Aorta (tissue), 5 donors: ENCODE data around the gene RAMAC. TPM values are rescaled to one million over a fixed set of nuclear protein-coding genes. Genes with fewer than 3 reads are reported as not detected.
A peak's percentile ranks its signal among the peaks of the same experiment; 100 is the strongest.

ENCODE experiments used
- ATAC-seq: fragments of 200-7000 bp; cut with Tn5 transposase; one replicate; pipeline ENCODE4 v1.9.1; 2022; ENCODE audit warnings: moderate library complexity; ENCODE audit not compliant: low FRiP score
- DNase-seq, 2 donors: peaks; one replicate each; pipeline ENCODE4 v3.0.0-alpha.2; 2020
- H3K27ac ChIP-seq, 2 donors: one replicate each; pipeline ENCODE4 v1.5.1; 2013; ENCODE audit warnings: low read length in 2 of 2, mild to moderate bottlenecking in 2 of 2, moderate library complexity in 2 of 2, control low read depth in 1 of 2, inconsistent platforms in 1 of 2, low read depth in 1 of 2
- H3K27me3 ChIP-seq, 2 donors: one replicate each; pipeline ENCODE4 v1.6.1; 2013; ENCODE audit warnings: control low read depth in 1 of 2, low read length in 1 of 2, mild to moderate bottlenecking in 1 of 2, moderate library complexity in 1 of 2; ENCODE audit not compliant: insufficient read depth in 2 of 2, control insufficient read depth in 1 of 2
- H3K36me3 ChIP-seq, 2 donors: one replicate each; pipeline ENCODE4 v1.6.1; 2013; ENCODE audit warnings: control low read depth in 1 of 2, low read length in 1 of 2, mild to moderate bottlenecking in 1 of 2; ENCODE audit not compliant: insufficient read depth in 2 of 2, control insufficient read depth in 1 of 2
- H3K4me1 ChIP-seq, 2 donors: one replicate each; pipeline ENCODE4 v1.6.1; 2013; ENCODE audit warnings: low read length in 2 of 2, control low read depth in 1 of 2, mild to moderate bottlenecking in 1 of 2, moderate library complexity in 1 of 2; ENCODE audit not compliant: insufficient read depth in 2 of 2, control insufficient read depth in 1 of 2
- H3K4me3 ChIP-seq, 2 donors: one replicate each; pipeline ENCODE4 v1.5.1; 2013; ENCODE audit warnings: low read length in 2 of 2, control low read depth in 1 of 2, mild to moderate bottlenecking in 1 of 2
- H3K9me3 ChIP-seq: one replicate; pipeline ENCODE4 v1.6.1; 2013; ENCODE audit warnings: mild to moderate bottlenecking, low read length; ENCODE audit not compliant: control insufficient read depth
- WGBS, 2 donors: extraction: QIAGEN DNeasy Blood & Tissue Kit; methylation state at CpG; one replicate each; pipeline ENCODE4 v1.1.7; 2013; 5-methylcytosine and 5-hydroxymethylcytosine counted together
- intact Hi-C, 2 donors: fragments of 100-400 bp; cut with DNase I; formaldehyde crosslinking; loops; one replicate each; pipeline versions ENCODE4 v1.14.2 to v1.15.0; 2022
- polyA plus RNA-seq, 2 donors: library from polyadenylated mRNA; stranded (reverse); fragments of 200-250 nt; gene quantifications; one replicate each; pipeline ENCODE4 v1.2.3, GENCODE V29; 2013
- total RNA-seq, 2 donors: library from RNA; stranded (reverse); fragmentation: NEBNext Ultra II Directional; extraction: Animal tissue kit (Norgen Biotek cat#: 25700); gene quantifications; one replicate each; pipeline ENCODE4 v1.2.1, GENCODE V29; 2021
- donor health status: healthy with polysubstance abuse.
- donor health status: Bipolar disorder and iron deficiency.
- donor health status: DM: no; HTN: no; CAD: no.
- donor health status: DM: no; HTN: no; CAD: no.
- donor health status: DM: yes; HTN: yes; CAD: no.

Gene RAMAC
- total and polyA plus RNA-seq, 4 donors = 11.5 to 24.3 (median 13.5) TPM

DNA sequence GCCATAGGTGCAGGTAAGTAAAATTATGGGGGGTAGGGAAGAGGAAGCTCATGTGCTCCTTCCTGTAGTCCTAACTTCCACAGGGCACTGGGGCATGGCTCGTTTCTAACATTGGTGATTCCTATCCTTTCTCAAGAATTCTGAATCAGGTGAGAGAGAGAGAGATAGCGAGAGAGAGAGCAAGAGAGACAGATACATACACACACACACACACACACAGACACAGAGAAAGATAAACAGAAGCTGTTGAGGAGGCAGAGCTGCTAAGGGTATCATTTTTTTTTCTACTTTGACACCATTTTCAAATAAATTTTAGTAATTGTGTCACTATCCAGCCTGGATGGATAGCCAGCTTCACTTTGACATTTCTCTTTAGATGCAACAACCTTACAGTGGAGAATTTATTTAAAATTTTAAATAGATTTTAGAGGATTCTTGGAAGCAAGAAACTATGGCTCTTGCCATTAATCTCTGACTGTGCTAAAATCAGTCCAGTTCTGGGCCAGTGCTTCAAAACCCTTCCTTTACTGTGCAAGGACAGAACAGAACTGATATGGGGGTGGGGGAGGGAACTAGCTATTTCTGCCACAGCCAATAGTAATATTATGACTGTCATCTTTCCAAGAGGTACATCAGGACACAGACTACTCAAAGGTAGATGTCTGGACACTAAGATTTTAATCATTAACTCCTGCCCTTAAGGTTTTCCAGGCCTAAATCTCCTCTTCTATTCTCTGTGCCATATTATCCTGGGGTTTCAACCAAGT lies 14.6 kb upstream of the RAMAC start:
- DNase-seq = no peak
- 81 to 82% methylated on average over 2 of the region's 2 CpGs for WGBS, 2 donors
- H3K27me3 ChIP-seq = no peaks in the 10 kb centered on the region
- H3K36me3 ChIP-seq = peaks cover 0 to 2% of the 10 kb centered on the region in 2 donors
- no peaks in the 10 kb centered on the region for H3K9me3 ChIP-seq
- no peak overlapping the region for H3K27ac ChIP-seq
- no peak overlapping the region for H3K4me3 ChIP-seq
- no peak for ATAC-seq
- H3K4me1 ChIP-seq = no peaks in the 10 kb centered on the region
- intact Hi-C loops = no loop called here

- Histone ChIP-seq H3K27ac (no peak overlapping the region), H3K4me1 (no peaks in the 10 kb centered on the region), H3K36me3 (no peaks in the 10 kb centered on the region), H3K9me3 (no peaks in the 10 kb centered on the region), H3K4me3 (no peak overlapping the region), H3K27me3 (no peaks in the 10 kb centered on the region)
- intact Hi-C loops = no loop called here
- DNase-seq (no peak), ATAC-seq (no peak)
- whole genome bisulfite sequencing, 2 donors = 63 to 68% methylated on average over 1 of the region's 1 CpG
These were observed 13.0 kb upstream of the RAMAC start for GRCh38 chr15:82972990-82973389.

- ATAC-seq (no peak), DNase-seq (no peak)
- 76 to 82% methylated on average over 1 of the region's 1 CpG for WGBS, 2 donors
- H3K27me3 ChIP-seq = no peaks in the 10 kb centered on the region
- no peak overlapping the region for H3K4me3 ChIP-seq
- H3K36me3 ChIP-seq = no peaks in the 10 kb centered on the region
- H3K4me1 ChIP-seq = no peaks in the 10 kb centered on the region
- H3K27ac ChIP-seq = no peak overlapping the region
- no peaks in the 10 kb centered on the region for H3K9me3 ChIP-seq
- intact Hi-C loops = no loop called here
These were observed 8.9 kb upstream of the RAMAC start for GRCh38 chr15:82977076-82977475.

- WGBS, 2 donors = 91 to 93% methylated on average over 5 of the region's 5 CpGs
- DNase-seq (no peak), ATAC-seq (no peak)
These were observed 7.6 kb upstream of the RAMAC start for GRCh38 chr15:82978438-82978837.

GRCh38 chr15:82979726-82980125 lies 6.3 kb upstream of the RAMAC start:
- DNase-seq = no peak
- Histone ChIP-seq H3K9me3 (no peaks in the 10 kb centered on the region), H3K27ac (no peak overlapping the region), H3K4me1 (no peaks in the 10 kb centered on the region), H3K27me3 (no peaks in the 10 kb centered on the region), H3K36me3 (no peaks in the 10 kb centered on the region), H3K4me3 (no peak overlapping the region)
- no peak for ATAC-seq
- intact Hi-C loops = no loop called here
- 86 to 94% methylated on average over 1 of the region's 1 CpG for WGBS, 2 donors

More at GRCh38 chr15:82978438-82978837, 7.6 kb upstream of the RAMAC start:
- Histone ChIP-seq H3K36me3 (no peaks in the 10 kb centered on the region), H3K27ac (no peak overlapping the region), H3K4me3 (no peak overlapping the region), H3K4me1 (no peaks in the 10 kb centered on the region), H3K27me3 (no peaks in the 10 kb centered on the region), H3K9me3 (no peaks in the 10 kb centered on the region)
- intact Hi-C loops = no loop called here

- no peak overlapping the region for H3K4me3 ChIP-seq
- intact Hi-C loops = no loop called here
- WGBS, 2 donors = 38 to 47% methylated on average over 2 of the region's 2 CpGs
- H3K27ac ChIP-seq = no peak overlapping the region
- ATAC-seq = no peak
- H3K9me3 ChIP-seq = no peaks in the 10 kb centered on the region
- no peaks in the 10 kb centered on the region for H3K27me3 ChIP-seq
- DNase-seq = no peak
- H3K4me1 ChIP-seq = no peaks in the 10 kb centered on the region
- no peaks in the 10 kb centered on the region for H3K36me3 ChIP-seq
These were observed 5.0 kb upstream of the RAMAC start for GRCh38 chr15:82980981-82981380.

DNA sequence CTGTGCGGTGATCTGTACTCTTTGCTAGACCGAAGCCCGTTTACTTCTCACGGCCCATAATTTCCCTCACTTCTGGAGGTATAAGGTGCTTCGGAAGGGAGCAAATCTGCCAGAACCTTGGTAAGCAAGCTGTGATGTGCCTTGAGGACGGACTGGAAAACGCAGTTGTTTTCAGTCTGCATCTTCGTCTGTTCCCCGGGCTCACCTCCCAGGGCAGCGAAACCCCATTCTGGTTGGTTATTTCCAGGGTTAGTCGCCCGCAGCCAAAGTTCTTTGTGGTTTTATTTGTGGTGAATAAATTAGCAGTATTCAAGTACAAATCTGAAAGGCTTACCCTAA lies 401 bp downstream of the RAMAC start:
- H3K9me3 ChIP-seq = no peaks in the 10 kb centered on the region
- no peaks in the 10 kb centered on the region for H3K36me3 ChIP-seq
- no peaks in the 10 kb centered on the region for H3K27me3 ChIP-seq
- peak overlapping the region in 1 of 2 donors; percentile 5 for H3K27ac ChIP-seq
- DNase-seq (no peak), ATAC-seq (no peak)
- 0% methylated on average over 12 of the region's 12 CpGs for WGBS, 2 donors
- H3K4me3 ChIP-seq = peak overlapping the region; percentile 51 to 90
- H3K4me1 ChIP-seq = no peaks in the 10 kb centered on the region
- intact Hi-C loops = loop anchor here (2.0 to 5.0 kb wide), 2 partner anchors 24 to 444 kb away; partner anchors contain the start of genes C15orf40 (in 1 of the 2) and RPS17 (in 1 of the 2)

GRCh38 chr15:82992436-82992998 lies 6.5 kb downstream of the RAMAC start:
- Histone ChIP-seq H3K4me3 (no peak overlapping the region), H3K27me3 (no peaks in the 10 kb centered on the region), H3K4me1 (no peaks in the 10 kb centered on the region), H3K36me3 (no peaks in the 10 kb centered on the region), H3K27ac (no peak overlapping the region), H3K9me3 (no peaks in the 10 kb centered on the region)
- ATAC-seq (no peak), DNase-seq (no peak)
- intact Hi-C loops = no loop called here
- WGBS, 2 donors = 80 to 83% methylated on average over 3 of the region's 3 CpGs

DNA sequence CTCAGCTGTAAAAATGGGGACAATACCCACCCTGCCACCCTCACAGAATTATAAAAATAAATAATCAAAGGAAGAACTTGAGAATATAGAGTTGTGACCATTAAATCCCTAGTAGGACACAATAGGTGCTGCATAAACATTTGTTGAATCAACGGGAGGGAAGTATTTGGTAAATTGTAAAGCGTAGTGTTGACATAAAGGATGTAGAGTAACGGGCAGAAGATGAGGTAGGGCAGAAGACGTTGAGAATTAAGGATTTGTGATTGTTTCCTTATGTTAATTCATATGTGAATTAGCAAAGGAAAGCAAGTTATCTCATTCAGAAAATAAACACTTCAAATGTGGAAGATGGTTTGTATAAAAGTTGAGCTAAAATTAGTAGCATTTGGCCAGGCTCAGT lies 7.1 kb downstream of the RAMAC start:
- intact Hi-C loops = no loop called here
- WGBS, 2 donors = 70 to 72% methylated on average over 4 of the region's 4 CpGs
- DNase-seq (no peak), ATAC-seq (no peak)
- Histone ChIP-seq H3K27ac (no peak overlapping the region), H3K27me3 (no peaks in the 10 kb centered on the region), H3K4me1 (no peaks in the 10 kb centered on the region), H3K4me3 (no peak overlapping the region), H3K36me3 (no peaks in the 10 kb centered on the region), H3K9me3 (no peaks in the 10 kb centered on the region)
